HEK293 (cell line): ENCODE data around the gene C4orf50.

Experiments
- CTCF ChIA-PET: fragments of 350-600 bp; formaldehyde crosslinking; extraction: SDS; loops from one replicate; lab custom pipeline; 2021; ENCODE audit warnings: antibody characterized with exemption; lab: Yijun Ruan, JAX
- POLR2A ChIA-PET: fragments of 300-600 bp; formaldehyde crosslinking; extraction: SDS; loops from one replicate; lab custom pipeline; 2020; ENCODE audit warnings: antibody characterized with exemption, inconsistent platforms; lab: Yijun Ruan, JAX
- H3K27ac ChIP-seq: fragments of 200-500 bp; sonication (Bioruptor generic); 2 replicates; pipeline ENCODE4 v1.5.1; 2014; ENCODE audit warnings: low read depth, low read length, control low read depth, inconsistent platforms; ENCODE audit errors: extremely low read depth
- H3K36me3 ChIP-seq, 2 experiments: fragments of 200-500 bp in 1 of 2; sonication (Bioruptor generic) in 1 of 2; 1 replicate in 1 of 2; 2 replicates in 1 of 2; pipeline ENCODE4 v1.5.1; 2014 to 2017; ENCODE audit warnings: inconsistent platforms in 2 of 2, low read length in 2 of 2; ENCODE audit not compliant: control insufficient read depth in 2 of 2, insufficient read depth in 1 of 2
- H3K4me1 ChIP-seq: fragments of 200-500 bp; sonication (Bioruptor generic); 2 replicates; pipeline ENCODE4 v1.5.1; 2014; ENCODE audit warnings: mild to moderate bottlenecking, low read length, inconsistent platforms; ENCODE audit not compliant: control insufficient read depth, insufficient read depth
- H3K4me3 ChIP-seq: 2 replicates; pipeline ENCODE4 v1.5.1; 2011; ENCODE audit warnings: low read depth, mild to moderate bottlenecking, control low read depth, low read length, moderate library complexity
- H3K9me3 ChIP-seq: fragments of 200-500 bp; sonication (Bioruptor generic); 2 replicates; pipeline ENCODE4 v1.5.1; 2014; ENCODE audit warnings: low read depth, low read length, inconsistent platforms; ENCODE audit not compliant: control insufficient read depth, insufficient read depth
- BCL6B ChIP-seq: fragments of 450-650 bp; formaldehyde crosslinking; IDR thresholded peaks from 2 replicates; pipeline ENCODE4 v1.5.1; 2017; ENCODE audit warnings: missing biosample characterization, missing genetic modification characterization
- KLF10 ChIP-seq: fragments of 450-650 bp; IDR thresholded peaks from 2 replicates; pipeline ENCODE4 v1.5.1; 2018; ENCODE audit warnings: missing biosample characterization, mild to moderate bottlenecking, missing genetic modification characterization
- WT1 ChIP-seq: fragments of 450-650 bp; formaldehyde crosslinking; IDR thresholded peaks from 2 replicates; pipeline ENCODE4 v1.5.1; 2016; ENCODE audit warnings: missing biosample characterization, missing genetic modification characterization
- ZFP3 ChIP-seq: fragments of 450-650 bp; formaldehyde crosslinking; IDR thresholded peaks from 2 replicates; pipeline ENCODE4 v1.5.1; 2016; ENCODE audit warnings: low read depth, missing biosample characterization, missing genetic modification characterization
- ZNF112 ChIP-seq: fragments of 450-650 bp; formaldehyde crosslinking; IDR thresholded peaks from 2 replicates; pipeline ENCODE4 v1.5.0; 2017; ENCODE audit warnings: missing biosample characterization, missing genetic modification characterization
- ZNF138 ChIP-seq: fragments of 450-650 bp; formaldehyde crosslinking; IDR thresholded peaks from 2 replicates; pipeline ENCODE4 v1.5.1; 2016; ENCODE audit warnings: missing biosample characterization, missing genetic modification characterization, borderline replicate concordance
- ZNF146 ChIP-seq: fragments of 450-650 bp; formaldehyde crosslinking; IDR thresholded peaks from 2 replicates; pipeline ENCODE4 v1.5.1; 2016; ENCODE audit warnings: missing biosample characterization, missing genetic modification characterization
- ZNF175 ChIP-seq: fragments of 450-650 bp; formaldehyde crosslinking; IDR thresholded peaks from 2 replicates; pipeline ENCODE4 v1.5.1; 2016; ENCODE audit warnings: missing biosample characterization, missing genetic modification characterization
- ZNF18 ChIP-seq: fragments of 450-650 bp; formaldehyde crosslinking; IDR thresholded peaks from 2 replicates; pipeline ENCODE4 v1.5.1; 2016; ENCODE audit warnings: missing biosample characterization, missing genetic modification characterization
- ZNF362 ChIP-seq: fragments of 450-650 bp; formaldehyde crosslinking; IDR thresholded peaks from 2 replicates; pipeline ENCODE4 v1.5.1; 2016; ENCODE audit warnings: missing biosample characterization, missing genetic modification characterization
- ZNF37A ChIP-seq: fragments of 450-650 bp; IDR thresholded peaks from 2 replicates; pipeline ENCODE4 v1.5.1; 2018; ENCODE audit warnings: missing biosample characterization, missing genetic modification characterization
- ZNF473 ChIP-seq: fragments of 450-650 bp; formaldehyde crosslinking; IDR thresholded peaks from 2 replicates; pipeline ENCODE4 v1.5.1; 2017; ENCODE audit warnings: missing biosample characterization, missing genetic modification characterization
- ZNF513 ChIP-seq: fragments of 450-650 bp; IDR thresholded peaks from 2 replicates; pipeline ENCODE4 v1.5.1; 2018; ENCODE audit warnings: missing biosample characterization, missing genetic modification characterization
- ZNF555 ChIP-seq: fragments of 450-650 bp; formaldehyde crosslinking; conservative IDR thresholded peaks from 2 replicates; pipeline ENCODE4 v1.5.1; 2017; ENCODE audit warnings: missing biosample characterization, mild to moderate bottlenecking, missing genetic modification characterization, inconsistent platforms
- ZNF645 ChIP-seq: fragments of 450-650 bp; formaldehyde crosslinking; IDR thresholded peaks from 2 replicates; pipeline ENCODE4; 2016; ENCODE audit warnings: missing biosample characterization, missing genetic modification characterization
- ZNF704 ChIP-seq: fragments of 450-650 bp; formaldehyde crosslinking; IDR thresholded peaks from 2 replicates; pipeline ENCODE4 v1.5.1; 2016; ENCODE audit warnings: missing biosample characterization, missing genetic modification characterization
- ZSCAN18 ChIP-seq: fragments of 450-650 bp; formaldehyde crosslinking; IDR thresholded peaks from 2 replicates; pipeline ENCODE4 v1.5.1; 2016; ENCODE audit warnings: missing biosample characterization, missing genetic modification characterization

Gene C4orf50

GRCh38 chr4:6031846-6032245 lies 13.6 kb upstream of the C4orf50 start:
- ChIA-PET CTCF (interaction anchor here (1.1 kb wide), 1 partner anchor 12 kb away, joined by 7 read pairs; no protein-coding TSS in a partner anchor), POLR2A (no interaction called here)
- Histone ChIP-seq H3K36me3 (no peaks in the 10 kb centered on the region), H3K4me3 (no peak overlapping the region), H3K4me1 (no peaks in the 10 kb centered on the region), H3K27ac (no peak overlapping the region), H3K9me3 (no peaks in the 10 kb centered on the region)
- TF ChIP-seq ZNF112 (tag by site-specific recombination) (no peak), ZNF362 (tag by site-specific recombination) (no peak), ZNF704 (no peak), KLF10 (tag by site-specific recombination) (no peak), ZNF146 (tag by site-specific recombination) (no peak), ZNF138 (tag by site-specific recombination) (no peak), ZSCAN18 (tag by site-specific recombination) (no peak), ZFP3 (tag by site-specific recombination) (no peak), ZNF175 (no peak), BCL6B (tag by site-specific recombination) (no peak), ZNF513 (tag by site-specific recombination) (no peak), WT1 (no peak), ZNF555 (tag by site-specific recombination) (no peak), ZNF645 (tag by site-specific recombination) (no peak), ZNF18 (tag by site-specific recombination) (no peak), ZNF37A (tag by site-specific recombination) (no peak), ZNF473 (tag by site-specific recombination) (no peak)
